Caco-2 (cell line): ENCODE data around the gene LRRC8B. TPM values are rescaled to one million over a fixed set of nuclear protein-coding genes. Genes with fewer than 3 reads are reported as not detected.

Source experiments
- BruUV-seq: library from RNA; stranded (reverse); fragments of 400-500 nt; replicated peaks from 2 replicates; lab custom pipeline; 2021; lab: Mats Ljungman, UMichigan
- CTCF ChIA-PET: fragments of 300-600 bp; sonication (Branson Sonifier 250); formaldehyde crosslinking; loops from one replicate; lab custom pipeline; 2022; ENCODE audit warnings: antibody characterized with exemption; lab: Charles Lee
- POLR2A ChIA-PET: fragments of 300-600 bp; sonication (Branson Sonifier 250); formaldehyde crosslinking; loops from one replicate; lab custom pipeline; 2022; ENCODE audit warnings: antibody characterized with exemption; lab: Charles Lee
- DNase-seq, 2 experiments: peaks; one replicate each; pipeline versions ENCODE4 v3.0.0 to v3.0.0-alpha.2; 2020 to 2022
- H3K27me3 ChIP-seq: replicated peaks from 2 replicates; pipeline ENCODE4 v1.6.0; 2011; ENCODE audit warnings: low read length; ENCODE audit not compliant: control insufficient read depth, insufficient read depth
- H3K36me3 ChIP-seq: 2 replicates; pipeline ENCODE4 v1.5.1; 2011; ENCODE audit warnings: low read length; ENCODE audit not compliant: control insufficient read depth, insufficient read depth
- H3K4me1 ChIP-seq: fragments of 250-450 bp; sonication (Bioruptor Pico); 2 replicates; pipeline ENCODE4 v1.5.1; 2020; ENCODE audit warnings: mild to moderate bottlenecking
- H3K4me3 ChIP-seq: 2 replicates; pipeline ENCODE4 v1.5.1; 2011; ENCODE audit warnings: low read depth, mild to moderate bottlenecking, control low read depth, low read length
- H3K9me3 ChIP-seq: fragments of 250-450 bp; sonication (Bioruptor Pico); 2 replicates; pipeline ENCODE4 v1.5.1; 2020; ENCODE audit warnings: mild to moderate bottlenecking, moderate library complexity
- H3K27ac Mint-ChIP-seq: one replicate; pipeline ENCODE4 v1.8.0; 2022; ENCODE audit warnings: mixed read lengths; ENCODE audit not compliant: unreplicated experiment
- H3K27me3 Mint-ChIP-seq: one replicate; pipeline ENCODE4 v1.8.0; 2022; ENCODE audit warnings: mixed read lengths; ENCODE audit not compliant: insufficient read depth, unreplicated experiment
- H3K36me3 Mint-ChIP-seq: one replicate; pipeline ENCODE4 v1.8.0; 2022; ENCODE audit warnings: mild to moderate bottlenecking, mixed read lengths; ENCODE audit not compliant: insufficient read depth, unreplicated experiment
- H3K4me1 Mint-ChIP-seq: one replicate; pipeline ENCODE4 v1.8.0; 2022; ENCODE audit warnings: low read depth, mixed read lengths; ENCODE audit not compliant: unreplicated experiment
- H3K4me3 Mint-ChIP-seq: one replicate; pipeline ENCODE4 v1.8.0; 2022; ENCODE audit warnings: mild to moderate bottlenecking, moderate library complexity, mixed read lengths; ENCODE audit not compliant: unreplicated experiment
- H3K9me3 Mint-ChIP-seq: one replicate; pipeline ENCODE4 v1.8.0; 2022; ENCODE audit warnings: mixed read lengths; ENCODE audit not compliant: unreplicated experiment
- intact Hi-C: fragments of 100-400 bp; cut with micrococcal nuclease; formaldehyde crosslinking; loops from one replicate; pipeline ENCODE4 v1.10.0; 2022; ENCODE audit not compliant: unreplicated experiment
- total RNA-seq: library from RNA; stranded (reverse); gene quantifications from 2 replicates; pipeline ENCODE4 v1.2.3, GENCODE V29; 2022
- TF ChIP-seq, protein P1 (sequence below), 2 experiments: fragments of 200-600 bp in 1 of 2; IDR thresholded peaks; 1 replicate in 1 of 2; 2 replicates in 1 of 2; pipeline versions ENCODE4 v1.5.1 to v1.8.0; 2011 to 2022; ENCODE audit warnings: antibody characterized with exemption in 1 of 2, control low read depth in 1 of 2, inconsistent platforms in 1 of 2, low read depth in 1 of 2, low read length in 1 of 2, mild to moderate bottlenecking in 1 of 2, moderate library complexity in 1 of 2; ENCODE audit not compliant: insufficient read depth in 1 of 2, severe bottlenecking in 1 of 2, unreplicated experiment in 1 of 2

LRRC8B gene
- total RNA-seq, 1 experiment from 2014 or later: 10.8 TPM

DNA sequence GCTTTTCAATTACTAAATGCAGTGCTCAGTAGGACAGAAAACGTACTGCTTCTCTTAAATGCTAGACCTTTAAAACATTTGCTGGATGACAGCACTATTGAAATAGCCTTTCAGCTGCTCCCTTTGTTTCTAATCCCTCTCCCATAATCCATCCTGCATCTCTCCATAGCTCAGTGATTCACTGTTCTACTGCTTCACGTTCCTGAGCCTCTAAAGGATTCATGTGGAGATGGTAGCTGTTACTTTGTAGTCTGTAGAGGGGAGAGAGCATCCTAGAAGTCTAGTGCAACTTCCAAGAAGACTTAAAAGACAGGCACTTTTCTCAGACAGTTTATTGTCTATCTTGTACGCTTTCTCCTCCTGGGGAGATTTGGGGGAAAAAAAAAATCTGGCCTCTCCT lies 51.4 kb downstream of the LRRC8B start:
- ChIA-PET POLR2A (no interaction called here), CTCF (no interaction called here)
- Mint-ChIP-seq H3K4me3 (no peak overlapping the region), H3K4me1 (no peaks in the 10 kb centered on the region), H3K9me3 (no peaks in the 10 kb centered on the region), H3K36me3 (no peaks in the 10 kb centered on the region), H3K27ac (no peak overlapping the region), H3K27me3 (no peaks in the 10 kb centered on the region)
- TF ChIP-seq, protein P1, sequence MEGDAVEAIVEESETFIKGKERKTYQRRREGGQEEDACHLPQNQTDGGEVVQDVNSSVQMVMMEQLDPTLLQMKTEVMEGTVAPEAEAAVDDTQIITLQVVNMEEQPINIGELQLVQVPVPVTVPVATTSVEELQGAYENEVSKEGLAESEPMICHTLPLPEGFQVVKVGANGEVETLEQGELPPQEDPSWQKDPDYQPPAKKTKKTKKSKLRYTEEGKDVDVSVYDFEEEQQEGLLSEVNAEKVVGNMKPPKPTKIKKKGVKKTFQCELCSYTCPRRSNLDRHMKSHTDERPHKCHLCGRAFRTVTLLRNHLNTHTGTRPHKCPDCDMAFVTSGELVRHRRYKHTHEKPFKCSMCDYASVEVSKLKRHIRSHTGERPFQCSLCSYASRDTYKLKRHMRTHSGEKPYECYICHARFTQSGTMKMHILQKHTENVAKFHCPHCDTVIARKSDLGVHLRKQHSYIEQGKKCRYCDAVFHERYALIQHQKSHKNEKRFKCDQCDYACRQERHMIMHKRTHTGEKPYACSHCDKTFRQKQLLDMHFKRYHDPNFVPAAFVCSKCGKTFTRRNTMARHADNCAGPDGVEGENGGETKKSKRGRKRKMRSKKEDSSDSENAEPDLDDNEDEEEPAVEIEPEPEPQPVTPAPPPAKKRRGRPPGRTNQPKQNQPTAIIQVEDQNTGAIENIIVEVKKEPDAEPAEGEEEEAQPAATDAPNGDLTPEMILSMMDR (IDR thresholded peaks at IDR 0.05; ENCODE audit: insufficient read depth in 1 of 2, low read depth in 1 of 2, low read length in 1 of 2, severe bottlenecking in 1 of 2, unreplicated experiment in 1 of 2): no peak
- Histone ChIP-seq H3K36me3 (no peaks in the 10 kb centered on the region), H3K9me3 (no peaks in the 10 kb centered on the region), H3K4me1 (no peaks in the 10 kb centered on the region), H3K4me3 (no peak overlapping the region), H3K27me3 (no peaks in the 10 kb centered on the region)
- no peak for DNase-seq
- no TSS peak for BruUV-seq
- intact Hi-C loops: no loop called here

DNA sequence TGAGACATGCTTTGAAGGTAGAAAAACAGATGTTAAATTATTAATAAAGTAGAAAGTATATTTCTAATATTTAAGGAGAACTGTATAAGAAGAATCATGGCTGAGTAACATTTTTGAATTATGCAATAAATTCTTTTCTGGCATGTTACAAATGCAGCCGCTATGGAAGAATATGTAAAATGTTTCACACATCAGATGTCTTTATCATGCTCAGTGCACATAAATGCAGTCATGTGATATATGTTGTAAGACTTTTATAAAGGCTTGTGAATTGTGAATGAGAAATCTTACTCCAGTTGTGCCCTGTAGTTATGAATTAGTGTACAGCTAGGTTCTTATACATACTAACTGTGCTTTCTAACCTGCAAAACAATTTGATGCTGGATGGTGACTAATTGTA lies 53.5 kb downstream of the LRRC8B start:
- BruUV-seq: no TSS peak
- Histone ChIP-seq H3K4me1 (no peaks in the 10 kb centered on the region), H3K4me3 (no peak overlapping the region), H3K27me3 (no peaks in the 10 kb centered on the region), H3K9me3 (no peaks in the 10 kb centered on the region), H3K36me3 (no peaks in the 10 kb centered on the region)
- intact Hi-C loops: no loop called here
- ChIA-PET CTCF (no interaction called here), POLR2A (no interaction called here)
- TF ChIP-seq, protein P1 (IDR thresholded peaks at IDR 0.05; ENCODE audit: insufficient read depth in 1 of 2, low read depth in 1 of 2, low read length in 1 of 2, severe bottlenecking in 1 of 2, unreplicated experiment in 1 of 2): no peak
- Mint-ChIP-seq H3K27me3 (no peaks in the 10 kb centered on the region), H3K36me3 (no peaks in the 10 kb centered on the region), H3K4me1 (no peaks in the 10 kb centered on the region), H3K27ac (no peak overlapping the region), H3K9me3 (no peaks in the 10 kb centered on the region), H3K4me3 (no peak overlapping the region)
- DNase-seq: no peak

DNA sequence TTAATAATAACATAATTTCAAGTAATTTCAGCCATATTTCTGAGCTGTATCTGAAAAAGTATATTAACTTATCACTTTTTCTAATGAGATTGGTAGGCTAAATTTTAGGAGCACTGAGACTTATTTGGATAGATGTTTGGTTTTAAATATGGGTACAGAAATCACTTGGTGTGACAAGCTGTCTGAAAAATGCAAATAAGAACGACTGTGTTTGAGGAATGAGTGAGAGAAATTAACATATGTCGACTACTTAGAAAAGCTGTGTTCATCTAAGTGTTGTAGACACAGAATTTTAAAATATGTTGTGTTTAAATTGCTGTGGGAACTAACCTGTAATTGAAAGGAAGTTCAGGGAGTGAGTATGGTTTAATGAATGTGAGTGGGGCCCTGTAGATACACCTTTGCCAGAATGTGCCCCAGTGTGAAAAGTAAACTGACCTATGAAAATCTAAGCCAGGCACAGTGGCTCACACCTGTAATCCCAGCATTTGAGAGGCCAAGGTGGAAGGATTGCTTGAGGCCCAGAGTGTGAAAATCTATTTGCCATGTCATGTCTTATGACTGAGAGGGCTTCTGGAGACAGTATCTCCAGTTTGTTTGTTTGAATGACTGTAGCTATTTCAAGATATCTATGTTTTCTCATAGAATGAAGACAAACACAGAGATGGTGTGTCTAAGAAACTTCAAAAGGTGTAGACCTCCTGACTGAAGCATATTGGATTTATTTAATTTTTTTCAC lies 54.5 kb downstream of the LRRC8B start:
- Mint-ChIP-seq H3K36me3 (no peaks in the 10 kb centered on the region), H3K4me3 (no peak overlapping the region), H3K9me3 (no peaks in the 10 kb centered on the region), H3K27me3 (no peaks in the 10 kb centered on the region), H3K27ac (no peak overlapping the region), H3K4me1 (no peaks in the 10 kb centered on the region)
- TF ChIP-seq, protein P1 (IDR thresholded peaks at IDR 0.05; ENCODE audit: insufficient read depth in 1 of 2, low read depth in 1 of 2, low read length in 1 of 2, severe bottlenecking in 1 of 2, unreplicated experiment in 1 of 2): no peak
- no TSS peak for BruUV-seq
- H3K4me1 ChIP-seq: no peaks in the 10 kb centered on the region
- DNase-seq: no peak
- no peaks in the 10 kb centered on the region for H3K9me3 ChIP-seq
- H3K4me3 ChIP-seq: no peak overlapping the region
- intact Hi-C loops: no loop called here
- no peaks in the 10 kb centered on the region for H3K36me3 ChIP-seq
- CTCF ChIA-PET: no interaction called here
- no peaks in the 10 kb centered on the region for H3K27me3 ChIP-seq
- POLR2A ChIA-PET: no interaction called here
